SK-N-MC (cell line): ENCODE measurements around the gene KIF25.

Experiments used
- DNase-seq: peaks from one replicate; pipeline ENCODE4 v3.0.0-alpha.2; 2011; ENCODE audit warnings: low read depth, low spot score
- H3K27ac ChIP-seq: fragments of 200-600 bp; sonication (generic); 2 replicates; pipeline ENCODE4 v1.5.1; 2016; ENCODE audit warnings: mixed run types
- H3K36me3 ChIP-seq: fragments of 200-600 bp; sonication (generic); 2 replicates; pipeline ENCODE4 v1.6.1; 2017; ENCODE audit warnings: antibody characterized with exemption, low read length, mixed read lengths; ENCODE audit not compliant: insufficient read depth
- H3K4me3 ChIP-seq: fragments of 200-600 bp; sonication (generic); 2 replicates; pipeline ENCODE4 v1.5.1; 2016
- H3K9ac ChIP-seq: fragments of 200-600 bp; sonication (generic); 2 replicates; pipeline ENCODE4 v1.8.0; 2017; ENCODE audit warnings: mixed run types, mixed read lengths; ENCODE audit not compliant: insufficient read length
- H3K9me3 ChIP-seq: fragments of 200-600 bp; sonication (generic); 2 replicates; pipeline ENCODE4 v1.6.1; 2017; ENCODE audit warnings: low read depth, mild to moderate bottlenecking, antibody characterized with exemption, low read length, moderate library complexity, mixed read lengths
- EZH2 ChIP-seq: fragments of 200-600 bp; sonication (generic); IDR thresholded peaks from one replicate; pipeline ENCODE4 v1.6.1; 2017; ENCODE audit warnings: antibody characterized with exemption
- FOXP2 ChIP-seq: optimal IDR thresholded peaks from 2 replicates; pipeline ENCODE3; 2011; ENCODE audit warnings: mild to moderate bottlenecking, moderate library complexity; ENCODE audit not compliant: insufficient read depth; ENCODE audit errors: extremely low read length, control extremely low read depth
- POLR2AphosphoS5 ChIP-seq: IDR thresholded peaks from 2 replicates; pipeline ENCODE4 v1.6.1; 2012; ENCODE audit warnings: mild to moderate bottlenecking, low read depth, low read length, borderline replicate concordance

KIF25 gene

GRCh38 chr6:168016721-168017525 lies 19.5 kb downstream of the KIF25 start:
- TF ChIP-seq POLR2AphosphoS5 (no peak), EZH2 (no peak)
- no peak overlapping the region for H3K9ac ChIP-seq
- no peaks in the 10 kb centered on the region for H3K9me3 ChIP-seq
- no peaks in the 10 kb centered on the region for H3K36me3 ChIP-seq
- H3K27ac ChIP-seq = peak overlapping the region; percentile 33; the same call in 1 of the 2 replicates
- H3K4me3 ChIP-seq = 0 out of 2 replicates have a peak overlapping the region, but pooled peaks have one; percentile 21
- DNase-seq = no peak

- no peak for TF ChIP-seq FOXP2
- no peak for TF ChIP-seq EZH2
- no peak for TF ChIP-seq POLR2AphosphoS5
- no peak for DNase-seq
- Histone ChIP-seq H3K4me3 (no peak overlapping the region), H3K9ac (no peak overlapping the region), H3K36me3 (no peaks in the 10 kb centered on the region), H3K27ac (peak overlapping the region; percentile 33; the same call in 1 of the 2 replicates), H3K9me3 (no peaks in the 10 kb centered on the region)
These were observed 20.2 kb downstream of the KIF25 start for GRCh38 chr6:168017629-168018028.

GRCh38 chr6:168018664-168019063 lies 21.2 kb downstream of the KIF25 start:
- no peak overlapping the region for H3K27ac ChIP-seq

GRCh38 chr6:168020242-168020641 lies 22.8 kb downstream of the KIF25 start:
- Histone ChIP-seq H3K27ac (no peak overlapping the region), H3K9me3 (no peaks in the 10 kb centered on the region), H3K36me3 (no peaks in the 10 kb centered on the region), H3K9ac (no peak overlapping the region), H3K4me3 (no peak overlapping the region)
- no peak for TF ChIP-seq POLR2AphosphoS5
- TF ChIP-seq EZH2 = no peak
- no peak for TF ChIP-seq FOXP2
- no peak for DNase-seq

More at GRCh38 chr6:168018664-168019063, 21.2 kb downstream of the KIF25 start:
- TF ChIP-seq FOXP2 = no peak
- TF ChIP-seq POLR2AphosphoS5 = no peak
- no peak for DNase-seq
- Histone ChIP-seq H3K9ac (no peak overlapping the region), H3K4me3 (no peak overlapping the region), H3K36me3 (no peaks in the 10 kb centered on the region), H3K9me3 (no peaks in the 10 kb centered on the region)

- no peak overlapping the region for H3K9ac ChIP-seq
- no peaks in the 10 kb centered on the region for H3K9me3 ChIP-seq
- TF ChIP-seq EZH2 (no peak), POLR2AphosphoS5 (no peak), FOXP2 (no peak)
- H3K4me3 ChIP-seq = no peak overlapping the region
- no peak overlapping the region for H3K27ac ChIP-seq
- DNase-seq = no peak
- no peaks in the 10 kb centered on the region for H3K36me3 ChIP-seq
These were observed 24.1 kb downstream of the KIF25 start for GRCh38 chr6:168021581-168021980.

GRCh38 chr6:168022488-168023321 lies 25.2 kb downstream of the KIF25 start:
- no peaks in the 10 kb centered on the region for H3K36me3 ChIP-seq

GRCh38 chr6:168024951-168025510 lies 27.6 kb downstream of the KIF25 start:
- Histone ChIP-seq H3K27ac (no peak overlapping the region), H3K4me3 (no peak overlapping the region), H3K9ac (no peak overlapping the region), H3K9me3 (no peaks in the 10 kb centered on the region), H3K36me3 (no peaks in the 10 kb centered on the region)
- no peak for DNase-seq
- no peak for TF ChIP-seq EZH2
- TF ChIP-seq FOXP2 = no peak
- TF ChIP-seq POLR2AphosphoS5 = no peak

More at GRCh38 chr6:168022488-168023321, 25.2 kb downstream of the KIF25 start:
- Histone ChIP-seq H3K4me3 (no peak overlapping the region), H3K9me3 (no peaks in the 10 kb centered on the region), H3K9ac (no peak overlapping the region), H3K27ac (no peak overlapping the region)
- no peak for DNase-seq
- TF ChIP-seq POLR2AphosphoS5 (no peak), EZH2 (no peak), FOXP2 (no peak)

- H3K27ac ChIP-seq = no peak overlapping the region
- DNase-seq = no peak
- H3K4me3 ChIP-seq = no peak overlapping the region
- TF ChIP-seq POLR2AphosphoS5 (no peak), EZH2 (no peak), FOXP2 (no peak)
- H3K9ac ChIP-seq = no peak overlapping the region
- H3K36me3 ChIP-seq = no peaks in the 10 kb centered on the region
- no peaks in the 10 kb centered on the region for H3K9me3 ChIP-seq
These were observed 28.6 kb downstream of the KIF25 start for GRCh38 chr6:168025831-168026710.
